A673 (cell line): Measurements from ENCODE around the gene ARHGEF28. TPM values are rescaled to one million over a fixed set of nuclear protein-coding genes. Genes with fewer than 3 reads are reported as not detected.

Experiments used
- BruUV-seq: library from RNA; stranded (reverse); fragments of 400-500 nt; replicated peaks from 2 replicates; lab custom pipeline; 2021; lab: Mats Ljungman, UMichigan
- CTCF ChIA-PET: fragments of 300-600 bp; sonication (Branson Sonifier 250); formaldehyde crosslinking; loops from one replicate; lab custom pipeline; 2022; ENCODE audit warnings: antibody characterized with exemption; lab: Charles Lee
- POLR2A ChIA-PET: fragments of 300-600 bp; sonication (Branson Sonifier 250); formaldehyde crosslinking; loops from one replicate; lab custom pipeline; 2022; ENCODE audit warnings: antibody characterized with exemption; ENCODE audit not compliant: low non-redundant PET; lab: Charles Lee
- DNase-seq: peaks from one replicate; pipeline ENCODE4 v3.0.0-alpha.2; 2015; ENCODE audit warnings: low spot score
- H3K27ac ChIP-seq: fragments of 200-600 bp; sonication (generic); 2 replicates; pipeline ENCODE4 v1.5.1; 2016; ENCODE audit warnings: mixed run types, low read depth, mild to moderate bottlenecking, mixed read lengths, antibody characterized with exemption, low read length; ENCODE audit not compliant: poor library complexity, severe bottlenecking
- H3K27me3 ChIP-seq: fragments of 200-600 bp; sonication (generic); replicated peaks from 2 replicates; pipeline ENCODE4 v1.6.1; 2017; ENCODE audit warnings: mixed run types, low read depth, mild to moderate bottlenecking, mixed read lengths, antibody characterized with exemption, low read length; ENCODE audit not compliant: insufficient read depth, poor library complexity
- H3K36me3 ChIP-seq: fragments of 200-600 bp; sonication (generic); 2 replicates; pipeline ENCODE4 v1.6.1; 2016; ENCODE audit warnings: mixed run types, mild to moderate bottlenecking, mixed read lengths, antibody characterized with exemption, low read length; ENCODE audit not compliant: insufficient read depth, poor library complexity, severe bottlenecking
- H3K4me1 ChIP-seq: fragments of 200-600 bp; sonication (generic); 2 replicates; pipeline ENCODE4 v1.6.1; 2017; ENCODE audit warnings: mixed run types, mild to moderate bottlenecking, mixed read lengths, antibody characterized with exemption, low read length; ENCODE audit not compliant: insufficient read depth, poor library complexity, severe bottlenecking
- H3K4me3 ChIP-seq: fragments of 200-600 bp; sonication (generic); 2 replicates; pipeline ENCODE4 v1.5.1; 2016; ENCODE audit warnings: low read depth, mixed run types, mild to moderate bottlenecking, mixed read lengths, low read length; ENCODE audit not compliant: poor library complexity, severe bottlenecking
- H3K9me3 ChIP-seq: fragments of 200-600 bp; sonication (generic); 2 replicates; pipeline ENCODE4 v1.6.1; 2016; ENCODE audit warnings: mixed run types, low read depth, mild to moderate bottlenecking, mixed read lengths, antibody characterized with exemption, low read length; ENCODE audit not compliant: poor library complexity, severe bottlenecking
- CTCF ChIP-seq: fragments of 300-800, 200-600 bp; sonication (generic); conservative IDR thresholded peaks from 2 replicates; pipeline ENCODE4 v1.5.1; 2017; ENCODE audit warnings: low read depth, mild to moderate bottlenecking, antibody characterized with exemption, low read length, moderate library complexity, mixed read lengths
- EZH2 ChIP-seq: fragments of 200-600 bp; sonication (generic); IDR thresholded peaks from 2 replicates; pipeline ENCODE4 v1.6.1; 2017; ENCODE audit warnings: borderline replicate concordance, low read depth, mild to moderate bottlenecking, mixed read lengths, antibody characterized with exemption, low read length; ENCODE audit not compliant: poor library complexity, severe bottlenecking
- intact Hi-C: fragments of 100-400 bp; cut with micrococcal nuclease; formaldehyde crosslinking; loops from one replicate; pipeline ENCODE4 v1.10.0; 2022; ENCODE audit not compliant: unreplicated experiment
- total RNA-seq: library from RNA; stranded (reverse); gene quantifications from 2 replicates; pipeline ENCODE4 v1.2.3, GENCODE V29; 2021

ARHGEF28 gene
- total RNA-seq, 1 experiment from 2014 or later, result 3.4 TPM

- no peaks in the 10 kb centered on the region for H3K4me1 ChIP-seq
- H3K9me3 ChIP-seq, result no peaks in the 10 kb centered on the region
- TF ChIP-seq EZH2 (no peak), CTCF (no peak)
- POLR2A ChIA-PET, result no interaction called here
- H3K27me3 ChIP-seq, result peaks cover 40% of the 10 kb centered on the region
- no peak overlapping the region for H3K4me3 ChIP-seq
- H3K27ac ChIP-seq, result no peak overlapping the region
- no peaks in the 10 kb centered on the region for H3K36me3 ChIP-seq
- no peak for DNase-seq
- CTCF ChIA-PET, result no interaction called here
- BruUV-seq, result no TSS peak
- intact Hi-C loops, result no loop called here
Observed at GRCh38 chr5:73960023-73960422, 334.0 kb downstream of the ARHGEF28 start.

- POLR2A ChIA-PET, result no interaction called here
- no peaks in the 10 kb centered on the region for H3K4me1 ChIP-seq
- no peak overlapping the region for H3K27ac ChIP-seq
- no TSS peak for BruUV-seq
- TF ChIP-seq CTCF, result no peak
- TF ChIP-seq EZH2, result no peak
- intact Hi-C loops, result no loop called here
- H3K9me3 ChIP-seq, result no peaks in the 10 kb centered on the region
- H3K4me3 ChIP-seq, result no peak overlapping the region
- CTCF ChIA-PET, result no interaction called here
- H3K27me3 ChIP-seq, result peaks cover 37% of the 10 kb centered on the region
- DNase-seq, result no peak
- no peaks in the 10 kb centered on the region for H3K36me3 ChIP-seq
Observed at GRCh38 chr5:73960426-73960825, 334.4 kb downstream of the ARHGEF28 start.

GRCh38 chr5:73962801-73963425 is 336.9 kb downstream of the ARHGEF28 start:
- POLR2A ChIA-PET, result no interaction called here
- Histone ChIP-seq H3K4me1 (no peaks in the 10 kb centered on the region), H3K4me3 (no peak overlapping the region), H3K27me3 (peaks cover 32% of the 10 kb centered on the region), H3K9me3 (no peaks in the 10 kb centered on the region), H3K27ac (no peak overlapping the region), H3K36me3 (no peaks in the 10 kb centered on the region)
- CTCF ChIA-PET, result no interaction called here
- DNase-seq, result no peak
- intact Hi-C loops, result no loop called here
- BruUV-seq, result no TSS peak
- no peak for TF ChIP-seq CTCF
- TF ChIP-seq EZH2, result no peak
